Measurements from ENCODE around the gene HOXD9.

DNA sequence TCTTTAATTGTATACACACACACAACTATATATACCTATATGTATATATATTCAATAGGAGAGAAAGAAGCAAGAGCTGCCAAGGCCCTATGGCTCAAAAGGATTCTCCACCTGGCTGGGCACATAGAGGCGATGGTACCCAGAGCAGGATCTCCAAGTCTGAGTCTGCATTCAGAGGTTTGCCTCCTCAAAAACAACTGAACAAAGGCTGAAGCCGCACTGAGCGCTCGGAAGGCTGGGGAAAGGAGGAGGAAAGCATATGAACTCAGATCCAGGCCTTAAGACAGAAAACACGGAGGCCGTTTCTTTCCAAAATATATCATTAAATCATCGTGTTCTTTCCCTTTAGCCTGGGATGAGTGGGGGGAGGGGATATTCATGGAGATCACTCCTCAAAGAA is 19.3 kb upstream of the HOXD9 start:
- TF ChIP-seq, protein P1, sequence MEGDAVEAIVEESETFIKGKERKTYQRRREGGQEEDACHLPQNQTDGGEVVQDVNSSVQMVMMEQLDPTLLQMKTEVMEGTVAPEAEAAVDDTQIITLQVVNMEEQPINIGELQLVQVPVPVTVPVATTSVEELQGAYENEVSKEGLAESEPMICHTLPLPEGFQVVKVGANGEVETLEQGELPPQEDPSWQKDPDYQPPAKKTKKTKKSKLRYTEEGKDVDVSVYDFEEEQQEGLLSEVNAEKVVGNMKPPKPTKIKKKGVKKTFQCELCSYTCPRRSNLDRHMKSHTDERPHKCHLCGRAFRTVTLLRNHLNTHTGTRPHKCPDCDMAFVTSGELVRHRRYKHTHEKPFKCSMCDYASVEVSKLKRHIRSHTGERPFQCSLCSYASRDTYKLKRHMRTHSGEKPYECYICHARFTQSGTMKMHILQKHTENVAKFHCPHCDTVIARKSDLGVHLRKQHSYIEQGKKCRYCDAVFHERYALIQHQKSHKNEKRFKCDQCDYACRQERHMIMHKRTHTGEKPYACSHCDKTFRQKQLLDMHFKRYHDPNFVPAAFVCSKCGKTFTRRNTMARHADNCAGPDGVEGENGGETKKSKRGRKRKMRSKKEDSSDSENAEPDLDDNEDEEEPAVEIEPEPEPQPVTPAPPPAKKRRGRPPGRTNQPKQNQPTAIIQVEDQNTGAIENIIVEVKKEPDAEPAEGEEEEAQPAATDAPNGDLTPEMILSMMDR (conservative IDR thresholded peaks at IDR 0.05; ENCODE audit: low read depth, low read length), result no peak
- TF ChIP-seq EZH2phosphoT487 (IDR thresholded peaks at IDR 0.05; ENCODE audit: borderline replicate concordance, low read length), result no peak
- no peak for TF ChIP-seq EZH2 (IDR thresholded peaks at IDR 0.05; ENCODE audit: low read length, unreplicated experiment)

All from PC-3 (cell line).